ENCODE measurements around the gene DBR1.

- TF ChIP-seq BCLAF1 (IDR thresholded peaks at IDR 0.05; ENCODE audit: borderline replicate concordance in 1 of 2, control insufficient read depth in 1 of 2, low read depth in 2 of 2, low read length in 1 of 2) (no peak), TBP (optimal IDR thresholded peaks at IDR 0.05; ENCODE audit: low read depth, low read length) (no peak), POLR2A (conservative IDR thresholded peaks at IDR 0.05) (no peak), HNRNPL (IDR thresholded peaks at IDR 0.05; ENCODE audit: low read depth, low read length) (no peak), ZNF561 (CRISPR knock-in tag; conservative IDR thresholded peaks at IDR 0.05) (no peak), ZNF217 (CRISPR knock-in tag; IDR thresholded peaks at IDR 0.05) (no peak), MAFG (tag; conservative IDR thresholded peaks at IDR 0.05) (no peak), RAD21 (CRISPR knock-in tag; conservative IDR thresholded peaks at IDR 0.05 in 1 of 2, IDR thresholded peaks at IDR 0.05 in 1 of 2) (no peak), ZBTB7A (IDR thresholded peaks at IDR 0.05; ENCODE audit: borderline replicate concordance, control insufficient read depth, low read depth, low read length) (no peak), MXI1 (IDR thresholded peaks at IDR 0.05; ENCODE audit: low read depth, low read length) (no peak), FOS (IDR thresholded peaks at IDR 0.05; ENCODE audit: extremely low read depth, insufficient read length) (no peak), REST (IDR thresholded peaks at IDR 0.05; ENCODE audit: borderline replicate concordance) (no peak), REST (CRISPR knock-in tag; IDR thresholded peaks at IDR 0.05; ENCODE audit: low read depth) (no peak)
- TF ChIP-seq, protein P1, sequence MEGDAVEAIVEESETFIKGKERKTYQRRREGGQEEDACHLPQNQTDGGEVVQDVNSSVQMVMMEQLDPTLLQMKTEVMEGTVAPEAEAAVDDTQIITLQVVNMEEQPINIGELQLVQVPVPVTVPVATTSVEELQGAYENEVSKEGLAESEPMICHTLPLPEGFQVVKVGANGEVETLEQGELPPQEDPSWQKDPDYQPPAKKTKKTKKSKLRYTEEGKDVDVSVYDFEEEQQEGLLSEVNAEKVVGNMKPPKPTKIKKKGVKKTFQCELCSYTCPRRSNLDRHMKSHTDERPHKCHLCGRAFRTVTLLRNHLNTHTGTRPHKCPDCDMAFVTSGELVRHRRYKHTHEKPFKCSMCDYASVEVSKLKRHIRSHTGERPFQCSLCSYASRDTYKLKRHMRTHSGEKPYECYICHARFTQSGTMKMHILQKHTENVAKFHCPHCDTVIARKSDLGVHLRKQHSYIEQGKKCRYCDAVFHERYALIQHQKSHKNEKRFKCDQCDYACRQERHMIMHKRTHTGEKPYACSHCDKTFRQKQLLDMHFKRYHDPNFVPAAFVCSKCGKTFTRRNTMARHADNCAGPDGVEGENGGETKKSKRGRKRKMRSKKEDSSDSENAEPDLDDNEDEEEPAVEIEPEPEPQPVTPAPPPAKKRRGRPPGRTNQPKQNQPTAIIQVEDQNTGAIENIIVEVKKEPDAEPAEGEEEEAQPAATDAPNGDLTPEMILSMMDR (IDR thresholded peaks at IDR 0.05 in 2 of 3, conservative IDR thresholded peaks at IDR 0.05 in 1 of 3; ENCODE audit: insufficient read depth in 2 of 3, low read depth in 1 of 3, low read length in 3 of 3) = no peak
- TF ChIP-seq, protein P2, sequence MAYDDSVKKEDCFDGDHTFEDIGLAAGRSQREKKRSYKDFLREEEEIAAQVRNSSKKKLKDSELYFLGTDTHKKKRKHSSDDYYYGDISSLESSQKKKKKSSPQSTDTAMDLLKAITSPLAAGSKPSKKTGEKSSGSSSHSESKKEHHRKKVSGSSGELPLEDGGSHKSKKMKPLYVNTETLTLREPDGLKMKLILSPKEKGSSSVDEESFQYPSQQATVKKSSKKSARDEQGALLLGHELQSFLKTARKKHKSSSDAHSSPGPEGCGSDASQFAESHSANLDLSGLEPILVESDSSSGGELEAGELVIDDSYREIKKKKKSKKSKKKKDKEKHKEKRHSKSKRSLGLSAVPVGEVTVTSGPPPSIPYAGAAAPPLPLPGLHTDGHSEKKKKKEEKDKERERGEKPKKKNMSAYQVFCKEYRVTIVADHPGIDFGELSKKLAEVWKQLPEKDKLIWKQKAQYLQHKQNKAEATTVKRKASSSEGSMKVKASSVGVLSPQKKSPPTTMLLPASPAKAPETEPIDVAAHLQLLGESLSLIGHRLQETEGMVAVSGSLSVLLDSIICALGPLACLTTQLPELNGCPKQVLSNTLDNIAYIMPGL (CRISPR knock-in tag; IDR thresholded peaks at IDR 0.05) = no peak
Observed at GRCh38 chr3:138114431-138114918, 60.2 kb downstream of the DBR1 start.

Measured in K562 (cell line).